Activated gamma-delta T cell (primary cell): ENCODE results near the gene UGT8.
"Not testable (repeated sequence)": the region's sequence is repeated elsewhere in the genome, so short reads cannot be mapped to it uniquely, and the experiment has no call there.

Experiments
- DNase-seq: peaks from one replicate; lab custom pipeline; 2025; lab: John Stamatoyannopoulos, UW
- total RNA-seq, 2 donors: gene quantifications; one replicate each; lab custom pipeline; 2026; lab: John Stamatoyannopoulos, UW

UGT8 gene, protein sequence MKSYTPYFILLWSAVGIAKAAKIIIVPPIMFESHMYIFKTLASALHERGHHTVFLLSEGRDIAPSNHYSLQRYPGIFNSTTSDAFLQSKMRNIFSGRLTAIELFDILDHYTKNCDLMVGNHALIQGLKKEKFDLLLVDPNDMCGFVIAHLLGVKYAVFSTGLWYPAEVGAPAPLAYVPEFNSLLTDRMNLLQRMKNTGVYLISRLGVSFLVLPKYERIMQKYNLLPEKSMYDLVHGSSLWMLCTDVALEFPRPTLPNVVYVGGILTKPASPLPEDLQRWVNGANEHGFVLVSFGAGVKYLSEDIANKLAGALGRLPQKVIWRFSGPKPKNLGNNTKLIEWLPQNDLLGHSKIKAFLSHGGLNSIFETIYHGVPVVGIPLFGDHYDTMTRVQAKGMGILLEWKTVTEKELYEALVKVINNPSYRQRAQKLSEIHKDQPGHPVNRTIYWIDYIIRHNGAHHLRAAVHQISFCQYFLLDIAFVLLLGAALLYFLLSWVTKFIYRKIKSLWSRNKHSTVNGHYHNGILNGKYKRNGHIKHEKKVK
- total RNA-seq: 0.04 to 0.15 reads per million in 2 donors

DNA sequence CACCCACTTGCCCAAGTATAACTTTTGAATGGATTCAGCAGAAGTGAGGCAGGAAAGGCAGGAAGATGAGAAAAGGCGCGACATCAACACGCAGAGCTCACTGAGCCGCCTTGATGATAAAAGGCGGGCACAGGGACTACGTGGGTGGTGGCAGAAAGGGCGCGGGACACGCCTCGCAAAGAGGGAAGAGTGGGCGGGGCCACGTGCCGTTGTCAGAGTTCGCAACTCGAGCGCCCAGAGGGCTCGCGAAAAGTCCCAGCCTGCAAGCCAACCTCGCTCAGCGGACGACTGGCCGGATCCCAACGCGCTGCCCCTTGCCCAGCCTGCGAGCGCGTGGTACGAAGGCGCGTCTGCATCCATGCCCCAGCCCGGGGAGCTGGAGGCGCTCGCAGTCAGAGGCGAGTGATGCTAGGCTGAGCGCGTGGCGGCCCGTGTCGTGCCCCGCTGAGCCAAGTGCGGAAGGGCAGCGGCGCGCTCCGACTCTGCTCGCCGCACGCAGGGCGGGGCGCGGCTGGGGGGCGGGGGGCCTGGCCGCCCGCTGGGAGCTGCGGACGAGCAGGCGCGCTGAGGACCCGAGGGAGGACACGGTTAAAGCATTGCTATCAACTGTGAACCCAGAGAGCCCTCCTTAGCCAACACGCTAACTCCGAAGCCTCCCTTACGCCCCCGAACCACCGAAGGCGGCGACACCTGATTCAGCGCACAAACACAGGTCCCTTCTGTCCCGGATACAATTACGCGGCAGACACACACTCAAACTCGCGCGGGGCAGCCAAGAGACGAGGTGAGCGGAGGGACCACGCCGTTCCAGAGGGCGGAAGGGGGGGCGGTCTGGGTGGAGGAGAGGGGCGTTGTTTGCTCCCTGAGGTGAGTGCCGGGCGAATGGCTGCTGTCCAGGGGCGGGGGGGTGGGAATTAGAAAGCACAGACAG is at the start of gene UGT8:
Gene UGT8, plus strand, starts transcription at position 617 of the 931 bp plus-strand sequence. CDS start 24,074 bp downstream, outside the sequence.
- no peak for DNase-seq

DNA sequence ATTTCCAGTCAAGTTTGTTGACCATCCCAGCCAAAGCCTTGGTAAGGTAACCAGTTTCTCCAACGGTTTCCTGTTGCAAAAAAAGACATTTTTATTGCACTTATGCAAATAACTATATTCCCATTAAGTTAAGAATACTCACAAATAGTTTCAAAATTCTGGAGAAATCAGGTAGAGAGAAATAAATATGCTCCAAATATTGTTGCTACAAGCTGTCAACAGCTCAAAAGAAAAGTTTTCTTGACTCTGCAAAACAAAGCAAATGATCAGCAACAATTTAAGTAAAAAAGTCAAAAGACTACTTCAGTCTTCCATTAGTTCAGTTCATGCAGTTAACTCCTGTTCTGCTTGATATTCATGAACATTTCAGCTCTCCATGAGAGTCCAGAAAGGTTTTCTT is 49.0 kb upstream of the UGT8 start:
- no peak for DNase-seq

DNA sequence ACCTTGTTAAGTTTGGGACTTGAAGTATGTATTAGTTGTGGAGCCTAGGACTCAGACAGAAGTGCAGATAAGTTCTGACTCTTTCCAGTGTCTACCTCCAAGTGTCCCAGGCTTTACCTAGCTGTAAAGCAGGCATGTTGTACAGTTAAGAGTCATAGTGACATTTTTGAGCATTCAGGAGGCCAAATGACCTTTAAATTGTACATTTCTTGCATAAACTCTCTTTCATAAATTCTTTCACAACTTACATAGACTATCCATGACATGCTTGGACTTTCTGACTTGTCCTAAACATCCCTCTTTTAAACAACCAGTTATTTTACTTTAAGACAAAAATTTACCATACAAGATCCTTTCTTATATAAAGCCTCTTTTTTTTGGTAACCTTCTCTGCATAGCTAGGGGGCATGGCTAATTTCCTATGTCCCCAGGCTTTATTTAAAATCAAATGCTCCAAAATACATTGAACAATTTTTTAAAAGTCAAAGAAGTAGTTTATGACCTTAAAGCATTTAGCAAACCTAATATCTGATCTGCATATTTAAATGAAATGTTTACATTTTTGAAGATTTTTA is 40.1 kb upstream of the UGT8 start:
- no peak for DNase-seq

DNA sequence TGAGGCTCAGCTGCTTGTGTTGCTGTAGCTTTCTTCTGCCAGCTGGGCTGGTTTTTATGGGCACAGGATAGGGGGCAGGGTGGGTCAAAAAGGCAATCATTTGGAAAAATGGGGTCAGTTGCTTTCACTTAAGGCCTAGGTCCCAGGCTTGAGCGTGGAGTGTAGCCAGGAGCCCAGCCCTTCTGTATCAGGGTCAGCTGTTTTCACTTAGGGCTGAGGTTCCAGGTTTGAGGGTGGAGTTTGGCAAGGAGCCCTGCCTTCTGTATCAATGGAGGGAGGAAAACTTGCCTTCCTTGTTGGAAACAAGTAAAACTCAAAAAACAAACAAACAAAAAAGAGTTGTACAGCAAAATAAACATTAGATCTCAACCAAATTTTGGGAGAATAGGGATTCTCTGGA is 37.0 kb upstream of the UGT8 start:
- no peak for DNase-seq

DNA sequence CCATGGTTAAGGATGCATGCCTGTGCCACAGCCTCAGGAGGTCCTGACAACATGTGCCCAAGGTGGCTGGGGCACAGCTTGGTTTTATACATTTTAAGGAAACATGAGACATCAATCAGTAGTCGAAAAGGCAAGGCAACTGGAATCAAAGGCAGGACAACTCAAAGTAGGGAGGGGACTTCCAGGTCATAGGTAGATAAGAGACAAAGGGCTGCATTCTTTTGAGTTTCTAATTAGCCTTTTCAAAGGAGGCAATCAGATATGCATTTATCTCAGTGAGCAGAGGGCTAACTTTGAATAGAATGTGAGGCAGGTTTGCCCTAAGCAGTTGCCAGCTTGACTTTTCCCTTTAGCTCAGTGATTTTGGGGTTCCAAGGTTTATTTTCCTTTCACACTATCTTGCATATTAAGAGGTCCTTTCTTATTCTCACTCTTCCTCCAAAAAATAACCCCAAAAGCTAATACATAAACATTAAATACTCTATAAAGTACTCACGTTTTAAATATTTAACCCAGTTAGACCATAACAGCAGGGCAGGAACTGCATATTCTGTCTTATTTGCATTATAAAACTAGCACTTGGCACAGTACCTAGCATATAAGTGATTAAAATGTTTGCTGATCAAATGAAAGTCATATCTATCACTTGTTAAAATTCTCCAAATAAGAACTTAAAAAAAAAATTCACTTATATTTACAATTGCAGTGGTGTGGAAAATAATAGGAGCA is 36.3 kb upstream of the UGT8 start:
- DNase-seq: no peak

DNA sequence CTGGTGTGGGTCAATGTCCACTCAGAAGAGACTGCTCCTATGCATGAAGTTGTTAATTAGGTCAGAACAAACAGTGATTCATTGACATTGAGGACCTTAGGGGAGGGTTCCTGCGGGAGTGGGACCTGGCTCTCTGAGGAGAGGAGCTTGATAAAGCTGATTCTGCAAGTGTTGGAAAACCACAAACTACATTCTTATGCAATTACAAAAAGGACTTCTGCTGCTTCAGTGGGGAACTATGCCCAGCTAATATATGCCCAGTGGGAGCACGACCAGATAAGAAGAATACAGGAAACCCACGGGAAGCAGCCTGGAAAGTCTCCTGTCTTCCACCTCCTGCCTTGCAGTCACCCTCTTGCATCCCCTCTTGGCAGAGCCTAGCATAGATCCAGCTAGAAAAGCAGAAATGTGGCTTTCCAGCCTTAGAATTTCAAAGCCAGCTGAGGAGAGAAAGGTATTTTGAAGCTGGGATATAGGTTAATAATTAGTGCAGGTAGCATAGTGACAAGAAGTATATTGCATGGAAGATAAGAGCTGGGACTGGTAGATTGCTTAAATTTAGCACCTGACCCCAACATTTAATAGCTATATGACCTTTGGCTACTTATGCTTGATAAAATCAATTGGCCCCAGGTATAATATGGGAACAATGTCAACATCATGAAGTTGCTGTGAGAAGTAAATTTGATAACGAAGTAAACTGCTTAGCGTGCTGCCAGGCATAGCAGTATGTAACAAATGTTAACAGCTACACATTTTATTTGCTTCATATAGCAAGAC is 34.9 kb upstream of the UGT8 start:
- DNase-seq: no peak

DNA sequence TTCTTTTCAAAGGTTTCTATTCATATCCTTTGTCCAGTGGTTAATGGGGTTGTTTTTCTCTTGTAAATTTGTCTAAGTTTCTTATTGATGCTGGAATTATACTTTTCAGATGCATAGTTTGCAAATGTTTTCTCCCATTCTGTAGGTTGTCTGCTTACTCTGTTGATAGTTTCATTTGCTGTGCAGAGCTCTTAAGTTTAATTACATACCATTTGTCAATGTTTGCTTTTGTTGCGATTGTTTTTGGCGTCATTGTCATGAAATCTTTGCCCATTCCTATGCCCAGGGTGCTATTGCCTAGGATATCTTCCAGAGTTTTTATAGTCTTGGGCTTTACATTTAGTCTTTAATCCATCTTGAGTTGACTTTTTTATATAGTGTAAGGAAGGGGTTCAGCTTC is 21.2 kb upstream of the UGT8 start:
- no peak for DNase-seq

DNA sequence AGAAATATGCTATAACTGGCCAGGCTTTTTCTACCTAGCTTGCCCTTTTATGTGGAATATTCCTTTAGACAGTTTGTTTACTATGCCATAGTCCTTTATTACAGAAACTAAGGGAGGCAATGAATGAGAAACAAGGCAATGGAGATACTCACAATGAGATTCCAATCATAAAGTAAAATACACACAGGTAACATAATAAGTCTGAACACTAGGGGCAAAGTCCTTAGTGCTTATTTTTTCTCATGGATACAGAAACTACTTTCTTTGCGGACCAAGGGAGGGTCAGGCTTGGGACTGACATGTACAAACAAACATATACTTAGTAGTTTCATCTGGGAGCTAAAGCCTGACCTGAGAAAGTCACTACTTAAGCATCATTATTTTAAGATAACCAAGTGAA is 16.0 kb upstream of the UGT8 start:
- DNase-seq: no peak

DNA sequence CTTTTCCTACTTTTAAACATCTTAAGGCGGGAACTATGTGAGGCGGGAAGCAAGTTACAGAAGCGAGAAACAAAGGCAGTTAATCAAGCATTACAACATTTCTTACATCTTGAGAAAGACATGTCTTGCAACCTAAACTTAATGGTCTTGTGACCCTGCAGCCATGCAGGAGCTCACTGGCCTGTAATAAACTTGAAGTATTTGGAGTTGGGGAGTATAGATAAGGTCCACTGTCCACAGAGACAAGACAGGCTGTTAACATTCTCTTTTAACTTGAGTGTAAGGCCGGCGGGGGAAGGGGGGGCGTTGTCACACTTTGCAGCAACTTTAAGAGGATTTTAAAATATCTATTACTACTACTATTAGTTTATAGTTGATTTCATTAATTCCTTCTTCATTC is 10.3 kb upstream of the UGT8 start:
- DNase-seq: no peak

DNA sequence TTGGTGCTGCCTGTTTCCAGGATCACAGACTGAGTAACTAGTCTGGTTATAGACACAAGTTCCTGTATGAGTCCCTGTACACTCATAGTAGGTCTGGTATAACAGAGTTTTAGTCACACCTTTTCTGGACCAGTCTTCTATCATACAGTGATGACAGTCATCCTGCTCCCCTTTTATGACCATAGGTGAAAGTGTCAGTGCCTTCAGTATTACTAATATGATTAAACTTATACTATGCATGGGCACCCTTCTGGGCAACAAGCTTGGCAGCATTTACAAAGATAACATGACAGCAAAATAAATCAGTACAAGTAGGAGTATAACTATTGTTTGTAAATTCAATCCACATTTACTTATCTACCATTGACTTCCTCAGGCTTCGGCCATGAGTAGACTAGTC is 8.2 kb upstream of the UGT8 start:
- not testable (repeated sequence) for DNase-seq

DNA sequence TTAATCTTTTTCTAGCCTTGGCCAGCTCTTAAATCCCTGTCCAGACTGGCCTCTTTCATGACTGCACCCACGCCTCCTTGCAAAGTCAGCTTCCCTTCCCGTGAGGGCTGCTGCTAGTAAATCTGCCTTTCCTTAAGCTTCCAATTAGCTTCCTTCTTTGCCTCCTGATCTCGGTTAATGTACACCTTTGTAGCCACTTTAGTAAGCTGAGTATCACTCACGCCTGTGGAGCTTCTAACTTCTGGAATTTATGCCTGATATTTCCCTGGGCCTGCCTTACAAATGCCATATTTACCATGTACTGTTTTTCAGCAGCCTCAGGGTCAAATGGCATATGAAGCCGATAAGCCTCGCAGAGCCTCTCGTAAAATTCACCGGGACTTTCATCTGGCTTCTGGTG is 5.1 kb upstream of the UGT8 start:
- DNase-seq: no peak

DNA sequence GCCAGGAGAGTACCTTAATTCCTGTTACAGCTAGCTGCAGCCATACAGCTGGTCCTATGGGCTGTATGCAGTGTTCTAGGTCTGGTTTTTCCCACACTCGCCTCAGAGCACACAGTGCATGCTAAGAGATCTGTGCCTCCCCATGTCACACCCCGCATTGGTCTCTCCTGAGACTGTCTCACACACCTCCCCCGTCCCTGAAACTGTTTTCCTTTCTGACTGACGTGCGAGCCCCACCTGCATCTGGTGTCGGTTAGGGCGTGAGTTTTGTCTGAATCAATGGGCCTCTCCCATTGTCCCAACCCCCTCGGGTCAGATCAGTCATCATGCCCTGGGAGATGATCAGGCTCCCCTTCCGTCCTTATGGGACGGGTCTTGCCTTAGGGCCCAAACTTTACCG is 3.4 kb upstream of the UGT8 start:
- DNase-seq: no peak

DNA sequence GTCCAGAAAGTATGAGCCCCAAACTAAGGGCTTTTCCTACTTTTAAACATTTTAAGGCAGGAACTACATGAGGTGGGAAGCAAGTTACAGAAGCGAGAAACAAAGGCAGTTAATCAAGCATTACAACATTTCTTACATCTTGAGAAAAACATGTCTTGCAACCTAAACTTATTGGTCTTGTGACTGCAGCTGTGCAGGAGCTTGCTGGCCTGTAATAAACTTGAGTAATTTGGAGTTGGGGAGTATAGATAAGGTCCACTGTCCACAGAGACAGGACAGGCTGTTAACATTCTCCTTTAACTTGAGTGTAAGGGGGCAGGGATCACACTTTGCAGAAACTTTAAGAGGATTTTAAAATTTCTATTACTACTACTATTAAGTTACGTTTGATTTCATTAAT is 2.7 kb upstream of the UGT8 start:
- no peak for DNase-seq

DNA sequence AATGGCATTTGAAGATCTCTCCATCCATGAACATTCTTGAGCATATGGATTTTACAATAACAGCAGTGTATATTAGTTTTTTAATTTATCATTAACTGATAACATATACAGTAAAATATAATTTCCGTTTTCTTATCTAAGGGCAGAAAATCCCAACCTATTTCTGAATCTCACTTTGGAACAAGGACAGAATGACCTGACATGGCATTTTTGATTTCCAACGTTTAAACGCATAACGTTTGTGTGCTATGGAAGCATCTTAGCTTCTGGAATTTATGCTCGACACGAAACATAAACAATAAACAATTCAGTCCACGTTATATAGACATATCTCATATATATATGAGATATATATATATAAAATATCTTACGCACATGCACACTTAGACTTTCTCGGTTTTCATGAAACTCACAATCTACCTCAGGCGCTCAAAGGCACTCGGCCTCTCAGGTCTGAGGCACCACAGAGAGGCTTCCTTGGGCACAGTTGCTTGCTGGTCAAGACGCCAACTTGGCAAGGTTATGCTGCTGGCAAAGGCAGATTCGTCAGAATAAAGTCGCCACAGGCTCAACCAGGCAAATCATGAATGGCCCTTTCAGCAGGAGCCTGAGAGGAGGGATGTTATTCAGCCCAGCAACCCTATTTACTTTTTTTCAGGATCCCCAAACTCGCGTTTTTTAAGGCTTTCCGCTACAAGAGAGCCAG is 1.0 kb upstream of the UGT8 start:
- DNase-seq: no peak

DNA sequence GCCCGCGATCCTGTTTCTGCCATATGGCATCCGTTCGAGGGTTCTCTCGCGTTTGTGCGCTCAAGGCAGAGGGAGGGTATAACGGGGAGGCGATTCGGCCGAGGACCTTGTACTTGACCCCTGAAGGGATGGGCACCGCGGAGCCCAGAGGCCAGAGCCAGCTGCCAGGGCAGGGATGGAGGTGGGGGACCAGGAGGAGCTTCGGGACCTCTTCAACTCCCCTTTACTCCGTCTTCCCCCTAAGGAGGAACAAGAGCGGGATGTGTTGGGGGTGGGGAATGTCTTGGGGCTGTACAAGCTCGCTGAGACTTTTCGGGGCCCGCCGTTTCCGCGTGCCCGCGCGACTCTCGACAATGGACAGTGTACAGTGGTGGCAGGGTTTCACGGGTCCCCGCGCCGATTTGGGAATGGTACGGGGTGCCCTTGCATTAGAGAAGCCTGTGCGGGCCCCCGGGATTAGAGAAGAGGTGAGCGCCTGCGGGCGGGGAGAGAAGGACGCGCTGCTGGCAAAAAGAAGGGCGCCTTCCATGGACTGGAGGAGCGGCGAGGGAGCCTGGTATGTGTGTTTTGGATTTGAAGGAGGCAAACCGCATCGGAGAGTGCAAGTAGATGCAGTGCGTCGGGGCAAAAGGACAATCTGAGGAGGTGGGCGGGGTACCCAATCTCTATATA is 760 bp downstream of the UGT8 start:
- DNase-seq: no peak

DNA sequence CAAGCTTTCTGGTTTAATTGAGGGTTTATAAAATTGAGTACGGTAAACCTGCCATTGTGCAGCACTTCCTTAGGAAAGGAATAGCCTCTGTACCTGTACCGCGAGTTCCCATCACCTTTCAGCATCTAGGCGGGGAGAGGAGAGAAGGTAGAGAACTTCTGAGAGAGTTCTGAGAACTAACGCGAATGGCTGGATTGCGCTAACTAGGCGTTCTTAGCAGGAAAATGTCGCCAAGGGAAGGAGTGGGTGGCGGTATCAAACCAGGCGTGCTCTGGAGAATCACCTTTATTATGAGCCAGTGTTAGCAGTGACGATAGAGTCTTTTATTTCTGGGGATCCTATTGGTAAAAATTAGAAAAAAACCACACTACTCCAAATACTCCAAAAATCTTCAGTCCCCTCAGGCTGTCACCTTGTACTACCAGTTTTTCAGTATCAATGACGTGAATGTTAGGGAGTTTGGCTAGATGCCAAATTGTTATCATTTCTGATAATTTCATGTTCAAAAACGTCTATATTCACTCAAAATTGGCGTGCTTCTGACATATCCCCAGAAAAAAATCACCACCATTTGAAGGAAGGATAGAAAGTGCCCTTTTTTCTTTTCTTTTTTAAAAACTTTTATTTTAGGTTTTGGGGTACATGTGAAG is 1.4 kb downstream of the UGT8 start:
- no peak for DNase-seq

DNA sequence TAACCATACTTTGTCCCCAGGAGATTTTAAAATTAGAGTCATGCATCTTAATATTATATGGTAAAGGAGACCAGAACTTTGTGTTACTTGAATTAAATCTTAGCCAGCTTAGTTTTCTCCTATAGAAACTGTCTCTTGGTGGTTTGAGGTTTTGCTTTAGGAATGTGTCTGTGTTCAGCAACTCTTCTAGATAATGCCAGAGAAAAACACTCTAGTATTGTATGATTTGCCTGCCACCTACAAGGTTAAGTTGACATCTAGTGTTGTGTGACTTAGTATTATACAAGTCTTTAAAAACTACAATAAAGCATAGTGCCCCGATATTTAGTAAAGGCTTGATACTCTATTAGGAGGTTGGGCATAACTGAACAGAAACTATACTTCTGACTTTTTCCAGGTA is 2.1 kb downstream of the UGT8 start:
- no peak for DNase-seq

DNA sequence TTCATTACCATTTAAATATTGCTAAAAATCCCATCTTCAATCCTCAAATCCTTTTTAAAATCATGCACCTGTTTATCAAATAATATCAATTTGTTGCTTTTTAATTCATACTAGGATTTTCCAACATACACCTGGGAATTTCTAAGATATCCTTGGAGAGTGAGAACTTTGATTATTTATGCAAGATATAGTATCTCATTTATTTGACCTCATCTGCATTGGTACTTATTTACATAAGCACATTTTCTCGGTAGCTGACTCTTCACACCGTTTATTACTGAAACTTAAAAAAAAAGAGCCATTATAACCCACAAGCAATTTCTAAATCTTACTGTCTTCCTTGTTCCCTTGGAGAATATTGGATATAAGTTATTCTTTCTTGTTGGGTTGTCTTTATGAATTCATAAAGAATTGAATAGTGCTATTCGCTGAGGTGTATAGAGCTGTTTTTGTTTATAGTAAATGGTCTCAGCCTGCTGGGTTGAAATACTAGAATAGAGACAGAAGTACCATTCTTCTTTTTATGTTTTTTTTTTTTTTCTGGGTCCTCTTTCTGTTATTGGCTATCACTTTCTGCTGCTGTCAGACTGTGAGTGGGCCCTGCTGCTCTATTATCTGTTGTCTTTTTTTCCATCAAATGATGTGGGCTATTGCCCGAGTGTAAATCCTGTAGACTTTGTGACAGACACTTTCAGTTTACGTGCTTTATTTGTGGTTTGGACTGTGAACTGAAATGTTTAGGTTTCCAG is 2.9 kb downstream of the UGT8 start:
- no peak for DNase-seq
